ENCODE results near the gene FAM171A2. TPM values are rescaled to one million over a fixed set of nuclear protein-coding genes. Genes with fewer than 3 reads are reported as not detected.

FAM171A2 gene
- total and polyA plus RNA-seq, 10 of the 15 experiments (the other 5 are each of a cell fraction or from before 2014, with no cell fraction given): 0.08 to 1.7 (median 0.27) TPM; not detected in 2

DNA sequence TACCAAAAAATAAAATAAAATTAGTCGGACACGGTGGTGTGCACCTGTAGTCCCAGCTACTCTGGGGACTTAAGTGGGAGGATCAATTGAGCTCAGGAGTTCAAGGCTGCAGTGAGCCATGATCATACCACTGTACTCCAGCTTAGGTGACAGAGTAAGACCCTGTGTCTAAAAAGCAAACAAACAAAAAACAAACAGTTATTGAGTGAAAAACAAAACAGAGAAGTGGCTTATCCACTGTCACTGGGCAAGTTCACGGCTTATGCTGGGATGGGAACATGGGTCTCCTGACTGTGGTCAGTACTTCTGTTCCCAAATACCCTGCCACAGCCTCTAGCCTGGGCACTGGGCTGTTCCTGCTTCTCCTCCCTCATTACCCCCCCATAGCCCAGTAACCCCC, 28.1 kb downstream of the FAM171A2 start:
- H2AFZ ChIP-seq (ENCODE audit: control insufficient read depth, low read depth, low read length): no peak overlapping the region
- H3K36me3 ChIP-seq (ENCODE audit: control insufficient read depth in 2 of 2, insufficient read depth in 2 of 2, low read length in 1 of 2): no peaks in the 10 kb centered on the region
- no peak overlapping the region for H3K4me2 ChIP-seq (ENCODE audit: control insufficient read depth, insufficient read depth)
- ChIA-PET CTCF (interaction anchor here (1.1 to 9.1 kb wide), 5 partner anchors 9 to 131 kb away, joined by 3 to 154 read pairs (median 5); partner anchors contain the start of gene GRN), POLR2A (no interaction called here), SMC1A (ENCODE audit: uncharacterized antibody, unreplicated experiment) (interaction anchor here (0.7 to 2.2 kb wide), 3 partner anchors 10 to 126 kb away, joined by 3 to 7 read pairs (median 4); partner anchors contain the start of gene GRN), RAD21 (ENCODE audit: unreplicated experiment) (interaction anchor here (2.0 kb wide), 1 partner anchor 10 kb away, joined by 8 read pairs; no protein-coding TSS in a partner anchor)
- no peak for ATAC-seq
- 32% methylated on average over 3 of the region's 3 CpGs for WGBS (ENCODE audit: insufficient coverage, insufficient replicate concordance, low lambda C conversion rate, missing lambda C conversion rate)
- no peaks in the 10 kb centered on the region for H3K79me2 ChIP-seq (ENCODE audit: control insufficient read depth, insufficient read depth, low read length)
- in situ Hi-C loops (cut with MboI) (no loop called here), intact Hi-C loops (cut with micrococcal nuclease; ENCODE audit: unreplicated experiment) (no loop called here)
- H3K4me1 ChIP-seq (ENCODE audit: control insufficient read depth, insufficient read depth, low read length): peaks cover 6% of the 10 kb centered on the region
- H3K27ac ChIP-seq (ENCODE audit: control insufficient read depth, insufficient read depth): no peak overlapping the region
- H3K9me3 ChIP-seq (replicated peaks; ENCODE audit: control insufficient read depth, insufficient read depth, low read length): no peaks in the 10 kb centered on the region
- no peaks in the 10 kb centered on the region for H3K27me3 ChIP-seq (replicated peaks in 1 of 2; ENCODE audit: control insufficient read depth in 2 of 2, insufficient read depth in 2 of 2, low read length in 1 of 2)
- no peak overlapping the region for H3K4me3 ChIP-seq
- no TSS peak for BruUV-seq (replicated peaks)
- DNase-seq (ENCODE audit: low read depth, low spot score): no peak
- TF ChIP-seq NFYB (IDR thresholded peaks at IDR 0.05; ENCODE audit: insufficient read depth, low read depth, low read length): no peak
- TF ChIP-seq TCF12 (IDR thresholded peaks at IDR 0.05; ENCODE audit: low read depth, low read length): no peak
- TF ChIP-seq IKZF2 (IDR thresholded peaks at IDR 0.05): no peak
- TF ChIP-seq ZNF274 (IDR thresholded peaks at IDR 0.05; ENCODE audit: insufficient read depth, insufficient read length): no peak
- H3K9ac ChIP-seq (ENCODE audit: control insufficient read depth, insufficient read depth, low read length): no peak overlapping the region
- no peak for FAIRE-seq
- H4K20me1 ChIP-seq (ENCODE audit: control insufficient read depth, insufficient read depth): no peaks in the 10 kb centered on the region

DNA sequence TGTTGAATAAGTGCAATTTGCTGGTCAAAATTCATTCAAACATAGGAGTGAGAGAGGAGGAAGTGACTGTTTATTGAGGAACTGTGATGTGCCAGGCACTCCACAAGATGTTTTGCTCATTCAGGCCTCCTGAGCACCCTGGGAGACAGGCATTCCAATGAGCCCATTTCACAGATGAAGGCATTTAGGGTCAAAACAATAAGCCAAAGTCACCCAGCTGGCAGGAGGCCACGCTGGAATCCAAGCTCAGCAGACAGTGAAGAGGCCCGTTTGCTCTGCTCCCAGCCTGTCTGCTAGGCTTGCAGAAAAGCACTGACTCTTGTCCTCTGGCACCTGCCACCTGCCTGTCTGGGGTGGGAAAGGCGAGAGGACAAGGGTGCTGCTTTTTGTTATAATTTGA, 28.9 kb downstream of the FAM171A2 start:
- H3K9me3 ChIP-seq (replicated peaks; ENCODE audit: control insufficient read depth, insufficient read depth, low read length): no peaks in the 10 kb centered on the region
- no peak overlapping the region for H3K4me3 ChIP-seq
- WGBS (ENCODE audit: insufficient coverage, insufficient replicate concordance, low lambda C conversion rate, missing lambda C conversion rate): 17% methylated on average over 3 of the region's 3 CpGs
- no peaks in the 10 kb centered on the region for H3K36me3 ChIP-seq (ENCODE audit: control insufficient read depth in 2 of 2, insufficient read depth in 2 of 2, low read length in 1 of 2)
- ChIA-PET POLR2A (interaction anchor here (0.9 kb wide), 2 partner anchors 10 to 11 kb away, joined by 3 to 4 read pairs; partner anchors contain the start of gene GRN), CTCF (interaction anchor here (1.1 to 9.1 kb wide), 5 partner anchors 8 to 130 kb away, joined by 3 to 154 read pairs (median 5); partner anchors contain the start of gene GRN), SMC1A (ENCODE audit: uncharacterized antibody, unreplicated experiment) (interaction anchor here (1.0 to 2.2 kb wide), 3 partner anchors 11 to 16 kb away, joined by 3 to 7 read pairs (median 5); partner anchors contain the start of gene GRN), RAD21 (ENCODE audit: unreplicated experiment) (interaction anchor here (1.0 to 2.0 kb wide), 2 partner anchors 11 to 125 kb away, joined by 3 to 8 read pairs; no protein-coding TSS in a partner anchor)
- no peak overlapping the region for H3K9ac ChIP-seq (ENCODE audit: control insufficient read depth, insufficient read depth, low read length)
- ATAC-seq (no peak; the same call in 2 of the 3 replicates), DNase-seq (ENCODE audit: low read depth, low spot score) (no peak), FAIRE-seq (no peak)
- no peak overlapping the region for H3K27ac ChIP-seq (ENCODE audit: control insufficient read depth, insufficient read depth)
- no peaks in the 10 kb centered on the region for H4K20me1 ChIP-seq (ENCODE audit: control insufficient read depth, insufficient read depth)
- BruUV-seq (replicated peaks): no TSS peak
- no peak overlapping the region; the same call in 1 of the 2 replicates for H2AFZ ChIP-seq (ENCODE audit: control insufficient read depth, low read depth, low read length)
- TF ChIP-seq SMAD1 (IDR thresholded peaks at IDR 0.05; ENCODE audit: low read depth, partially characterized antibody): no peak
- TF ChIP-seq, protein P1, sequence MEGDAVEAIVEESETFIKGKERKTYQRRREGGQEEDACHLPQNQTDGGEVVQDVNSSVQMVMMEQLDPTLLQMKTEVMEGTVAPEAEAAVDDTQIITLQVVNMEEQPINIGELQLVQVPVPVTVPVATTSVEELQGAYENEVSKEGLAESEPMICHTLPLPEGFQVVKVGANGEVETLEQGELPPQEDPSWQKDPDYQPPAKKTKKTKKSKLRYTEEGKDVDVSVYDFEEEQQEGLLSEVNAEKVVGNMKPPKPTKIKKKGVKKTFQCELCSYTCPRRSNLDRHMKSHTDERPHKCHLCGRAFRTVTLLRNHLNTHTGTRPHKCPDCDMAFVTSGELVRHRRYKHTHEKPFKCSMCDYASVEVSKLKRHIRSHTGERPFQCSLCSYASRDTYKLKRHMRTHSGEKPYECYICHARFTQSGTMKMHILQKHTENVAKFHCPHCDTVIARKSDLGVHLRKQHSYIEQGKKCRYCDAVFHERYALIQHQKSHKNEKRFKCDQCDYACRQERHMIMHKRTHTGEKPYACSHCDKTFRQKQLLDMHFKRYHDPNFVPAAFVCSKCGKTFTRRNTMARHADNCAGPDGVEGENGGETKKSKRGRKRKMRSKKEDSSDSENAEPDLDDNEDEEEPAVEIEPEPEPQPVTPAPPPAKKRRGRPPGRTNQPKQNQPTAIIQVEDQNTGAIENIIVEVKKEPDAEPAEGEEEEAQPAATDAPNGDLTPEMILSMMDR (IDR thresholded peaks at IDR 0.05 in 2 of 3, conservative IDR thresholded peaks at IDR 0.05 in 1 of 3; ENCODE audit: control insufficient read depth in 2 of 3, extremely low read depth in 1 of 3, insufficient read depth in 1 of 3, low read depth in 3 of 3, low read length in 3 of 3): no peak
- TF ChIP-seq SPI1 (IDR thresholded peaks at IDR 0.05; ENCODE audit: borderline replicate concordance, insufficient read depth, low read depth, low read length): peak; percentile 34; the same call in 1 of the 2 replicates
- no peak for TF ChIP-seq KAT2A (conservative IDR thresholded peaks at IDR 0.05; ENCODE audit: control insufficient read depth, low read depth, low read length)
- TF ChIP-seq GATAD2B (conservative IDR thresholded peaks at IDR 0.05; ENCODE audit: low read depth): no peak
- TF ChIP-seq NFIC (IDR thresholded peaks at IDR 0.05; ENCODE audit: low read depth, low read length): no peak
- H3K27me3 ChIP-seq (replicated peaks in 1 of 2; ENCODE audit: control insufficient read depth in 2 of 2, insufficient read depth in 2 of 2, low read length in 1 of 2): no peaks in the 10 kb centered on the region
- intact Hi-C loops (cut with micrococcal nuclease; ENCODE audit: unreplicated experiment) (no loop called here), in situ Hi-C loops (cut with MboI) (no loop called here)
- H3K4me2 ChIP-seq (ENCODE audit: control insufficient read depth, insufficient read depth): no peak overlapping the region
- H3K4me1 ChIP-seq (ENCODE audit: control insufficient read depth, insufficient read depth, low read length): peaks cover 6% of the 10 kb centered on the region
- H3K79me2 ChIP-seq (ENCODE audit: control insufficient read depth, insufficient read depth, low read length): no peaks in the 10 kb centered on the region
